ENCODE measurements around the gene FXYD3.

The FXYD3 gene

GRCh38 chr19:35136977-35137702, 21.5 kb downstream of the FXYD3 start:
- no peaks in the 10 kb centered on the region for H3K36me3 Mint-ChIP-seq
- H3K4me3 Mint-ChIP-seq: no peak overlapping the region

GRCh38 chr19:35138305-35138892, 22.8 kb downstream of the FXYD3 start, which contains the start of gene FXYD1:
TSS of gene FXYD1 (plus strand) at chr19:35138824. CDS start at chr19:35140080, 1,256 bp downstream.
- no peaks in the 10 kb centered on the region for H3K9me3 Mint-ChIP-seq
- peak within 1 kb of the TSS; percentile 59 for H3K27ac Mint-ChIP-seq
- no peaks in the 10 kb centered on the region for H3K27me3 Mint-ChIP-seq
- no peak within 1 kb of the TSS for H3K4me3 Mint-ChIP-seq
- no peaks in the 10 kb centered on the region for H3K36me3 Mint-ChIP-seq
- peaks cover 28% of the 10 kb centered on the region for H3K4me1 Mint-ChIP-seq

More at GRCh38 chr19:35136977-35137702, 21.5 kb downstream of the FXYD3 start:
- Mint-ChIP-seq H3K27ac (no peak overlapping the region), H3K9me3 (no peaks in the 10 kb centered on the region), H3K27me3 (no peaks in the 10 kb centered on the region), H3K4me1 (peaks cover 23% of the 10 kb centered on the region)

GRCh38 chr19:35140207-35140961, 24.8 kb downstream of the FXYD3 start:
- Mint-ChIP-seq H3K36me3 (no peaks in the 10 kb centered on the region), H3K27ac (no peak overlapping the region), H3K4me1 (peaks cover 40% of the 10 kb centered on the region)

DNA sequence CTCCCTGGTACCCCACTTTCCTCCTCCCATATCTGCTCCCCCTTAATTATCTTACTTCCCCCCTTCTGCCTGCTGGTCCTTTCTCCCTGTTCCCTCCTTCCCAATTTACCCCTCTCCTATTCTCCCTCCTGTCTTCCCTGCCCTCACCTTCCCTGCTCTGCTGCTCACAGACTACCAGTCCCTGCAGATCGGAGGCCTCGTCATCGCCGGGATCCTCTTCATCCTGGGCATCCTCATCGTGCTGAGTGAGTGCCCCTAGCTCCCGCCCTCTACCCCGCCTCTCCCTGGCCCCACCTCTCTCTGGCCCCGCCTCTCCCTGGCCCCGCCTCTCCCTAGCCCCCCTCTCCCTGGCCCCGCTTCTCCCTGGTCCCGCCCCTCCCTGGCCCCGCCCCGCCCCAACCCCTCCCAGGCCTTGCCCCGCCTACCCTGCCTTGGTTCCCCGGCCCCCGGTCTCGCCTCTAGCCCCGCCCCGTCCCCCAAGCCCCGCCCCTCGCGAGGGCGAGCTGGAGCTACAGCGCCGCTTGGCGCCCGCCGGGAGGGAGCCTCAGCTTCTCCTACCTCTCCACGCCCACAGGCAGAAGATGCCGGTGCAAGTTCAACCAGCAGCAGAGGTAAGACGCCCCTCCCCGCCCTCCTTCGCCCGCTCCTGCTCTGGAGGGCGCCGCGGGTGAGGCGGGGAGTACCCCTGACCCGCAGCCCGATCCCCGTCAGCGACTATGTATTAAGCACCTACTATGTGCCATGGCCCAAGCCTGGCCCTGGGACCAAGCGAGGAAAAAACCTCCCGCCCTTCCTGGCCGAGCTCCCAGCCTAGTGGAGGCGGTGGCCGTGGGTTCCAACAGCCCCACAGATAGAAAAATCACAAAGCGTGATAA, 25.6 kb downstream of the FXYD3 start:
- Mint-ChIP-seq H3K4me1 (peaks cover 40% of the 10 kb centered on the region), H3K27me3 (no peaks in the 10 kb centered on the region), H3K36me3 (no peaks in the 10 kb centered on the region), H3K4me3 (peak overlapping the region; percentile 86), H3K9me3 (no peaks in the 10 kb centered on the region), H3K27ac (peak overlapping the region; percentile 52)

More at GRCh38 chr19:35140207-35140961, 24.8 kb downstream of the FXYD3 start:
- H3K27me3 Mint-ChIP-seq: no peaks in the 10 kb centered on the region
- H3K9me3 Mint-ChIP-seq: no peaks in the 10 kb centered on the region
- no peak overlapping the region for H3K4me3 Mint-ChIP-seq

- peak overlapping the region; percentile 52 for H3K27ac Mint-ChIP-seq
- H3K4me3 Mint-ChIP-seq: peak overlapping the region; percentile 86
- no peaks in the 10 kb centered on the region for H3K9me3 Mint-ChIP-seq
- no peaks in the 10 kb centered on the region for H3K36me3 Mint-ChIP-seq
- peaks cover 38% of the 10 kb centered on the region for H3K4me1 Mint-ChIP-seq
- H3K27me3 Mint-ChIP-seq: no peaks in the 10 kb centered on the region
Measured at GRCh38 chr19:35141837-35142605, 26.4 kb downstream of the FXYD3 start.

DNA sequence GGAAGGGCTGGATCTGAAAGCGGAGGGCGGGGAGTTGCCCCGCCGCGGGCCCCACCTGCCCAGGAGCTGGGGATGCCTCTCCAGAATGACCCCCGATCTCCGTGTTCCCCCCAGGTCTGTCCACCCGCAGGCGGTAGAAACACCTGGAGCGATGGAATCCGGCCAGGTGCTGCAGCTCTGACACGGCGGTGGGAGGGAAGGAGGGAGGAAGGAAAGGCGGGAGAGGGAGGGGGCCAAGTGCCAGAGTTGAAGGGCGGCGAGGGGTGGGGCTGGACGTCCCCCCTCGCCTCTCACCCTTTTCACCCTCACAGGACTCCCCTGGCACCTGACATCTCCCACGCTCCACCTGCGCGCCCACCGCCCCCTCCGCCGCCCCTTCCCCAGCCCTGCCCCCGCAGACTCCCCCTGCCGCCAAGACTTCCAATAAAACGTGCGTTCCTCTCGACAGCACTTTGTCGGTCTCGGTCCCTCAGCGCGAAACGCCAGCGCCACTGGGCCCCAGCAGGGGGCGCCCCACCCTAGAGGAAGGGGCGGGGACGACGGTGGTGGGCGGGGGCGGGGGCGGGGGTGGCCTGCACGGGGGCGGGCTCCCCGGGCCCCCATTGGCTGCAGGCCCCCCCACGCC, 27.1 kb downstream of the FXYD3 start:
- Mint-ChIP-seq H3K36me3 (no peaks in the 10 kb centered on the region), H3K4me3 (peak overlapping the region; percentile 86), H3K4me1 (peaks cover 36% of the 10 kb centered on the region), H3K27me3 (no peaks in the 10 kb centered on the region), H3K9me3 (no peaks in the 10 kb centered on the region), H3K27ac (no peak overlapping the region)

GRCh38 chr19:35143231-35143715, 27.6 kb downstream of the FXYD3 start, which contains the start of gene FXYD7:
TSS of gene FXYD7 (plus strand) at chr19:35143255. CDS start at chr19:35143334, 79 bp downstream.
- no peaks in the 10 kb centered on the region for H3K27me3 Mint-ChIP-seq
- H3K36me3 Mint-ChIP-seq: no peaks in the 10 kb centered on the region
- peak within 1 kb of the TSS; percentile 47 for H3K27ac Mint-ChIP-seq
- H3K4me3 Mint-ChIP-seq: peak within 1 kb of the TSS; percentile 86
- H3K9me3 Mint-ChIP-seq: no peaks in the 10 kb centered on the region
- H3K4me1 Mint-ChIP-seq: peaks cover 36% of the 10 kb centered on the region

- no peaks in the 10 kb centered on the region for H3K36me3 Mint-ChIP-seq
Measured at GRCh38 chr19:35143818-35144217, 28.2 kb downstream of the FXYD3 start.

DNA sequence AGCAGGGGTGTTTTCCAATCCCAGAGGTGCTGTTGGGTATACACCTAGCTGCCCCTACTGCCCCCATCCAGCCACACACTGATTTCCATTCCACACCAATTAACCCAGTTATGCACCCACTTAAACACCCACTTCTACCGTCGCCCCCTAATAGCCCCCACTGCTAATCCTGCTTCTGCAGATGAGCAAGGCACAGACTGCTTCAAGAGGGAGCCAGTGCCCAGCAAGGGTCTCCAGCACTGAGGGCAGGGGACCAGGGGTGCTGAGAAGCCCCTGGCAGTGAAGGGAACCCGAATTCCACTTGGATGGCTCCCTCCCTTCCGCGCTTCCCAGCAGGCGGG, 28.6 kb downstream of the FXYD3 start:
- no peak overlapping the region for H3K4me3 Mint-ChIP-seq
- H3K27me3 Mint-ChIP-seq: no peaks in the 10 kb centered on the region
- H3K4me1 Mint-ChIP-seq: peaks cover 36% of the 10 kb centered on the region

More at GRCh38 chr19:35143818-35144217, 28.2 kb downstream of the FXYD3 start:
- Mint-ChIP-seq H3K9me3 (no peaks in the 10 kb centered on the region), H3K27ac (peak overlapping the region; percentile 47), H3K27me3 (no peaks in the 10 kb centered on the region), H3K4me3 (peak overlapping the region; percentile 40), H3K4me1 (peaks cover 36% of the 10 kb centered on the region)

DNA sequence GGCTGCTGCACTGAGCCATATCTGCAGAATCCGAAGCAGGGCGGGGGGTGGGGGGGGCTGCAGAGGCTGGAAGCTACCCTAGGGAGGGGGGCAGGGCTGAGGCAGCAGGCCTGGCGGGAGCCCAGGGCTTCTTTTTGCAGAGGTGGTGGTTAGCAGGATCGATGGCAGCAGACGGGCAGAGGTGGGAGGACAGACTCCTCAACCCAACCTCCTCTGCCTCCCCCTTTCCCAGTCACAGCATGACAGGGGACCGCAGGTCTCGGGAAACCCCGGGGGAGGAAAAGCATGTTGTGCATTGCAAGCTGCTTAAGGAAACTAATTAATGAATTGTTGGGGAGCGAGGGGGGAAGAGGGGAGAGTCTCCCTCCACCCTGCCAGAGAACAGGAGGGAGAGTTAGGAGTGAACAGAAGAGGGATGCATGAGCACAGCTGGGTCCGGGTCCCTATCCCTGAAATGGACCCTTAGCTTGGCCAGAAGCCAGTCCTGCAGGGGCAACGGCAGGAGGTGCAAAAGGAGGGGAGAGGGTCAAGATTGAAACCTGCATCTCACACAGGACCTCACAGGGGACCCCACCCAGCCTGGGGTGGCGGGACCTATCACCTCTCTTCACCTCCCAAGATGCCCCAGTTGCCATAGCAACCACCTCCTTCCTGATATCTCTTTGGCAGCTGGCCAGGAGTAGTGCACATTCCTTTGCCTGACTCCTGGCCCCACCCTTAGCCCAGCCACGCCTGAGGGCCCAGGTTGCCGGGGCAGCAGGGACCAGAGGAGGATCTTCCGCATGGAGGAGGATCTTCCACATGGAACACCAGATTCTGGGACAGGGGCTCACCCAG, 29.2 kb downstream of the FXYD3 start:
- H3K9me3 Mint-ChIP-seq: no peaks in the 10 kb centered on the region
- H3K36me3 Mint-ChIP-seq: no peaks in the 10 kb centered on the region
- H3K27me3 Mint-ChIP-seq: no peaks in the 10 kb centered on the region
- H3K4me1 Mint-ChIP-seq: peaks cover 36% of the 10 kb centered on the region
- no peak overlapping the region for H3K4me3 Mint-ChIP-seq
- no peak overlapping the region for H3K27ac Mint-ChIP-seq

More for the DNA sequence above, 28.6 kb downstream of the FXYD3 start:
- H3K27ac Mint-ChIP-seq: no peak overlapping the region
- H3K36me3 Mint-ChIP-seq: no peaks in the 10 kb centered on the region
- no peaks in the 10 kb centered on the region for H3K9me3 Mint-ChIP-seq

- Mint-ChIP-seq H3K36me3 (no peaks in the 10 kb centered on the region), H3K9me3 (no peaks in the 10 kb centered on the region), H3K27ac (no peak overlapping the region), H3K27me3 (no peaks in the 10 kb centered on the region), H3K4me3 (no peak overlapping the region), H3K4me1 (peaks cover 23% of the 10 kb centered on the region)
Measured at GRCh38 chr19:35146746-35147459, 31.3 kb downstream of the FXYD3 start.

DNA sequence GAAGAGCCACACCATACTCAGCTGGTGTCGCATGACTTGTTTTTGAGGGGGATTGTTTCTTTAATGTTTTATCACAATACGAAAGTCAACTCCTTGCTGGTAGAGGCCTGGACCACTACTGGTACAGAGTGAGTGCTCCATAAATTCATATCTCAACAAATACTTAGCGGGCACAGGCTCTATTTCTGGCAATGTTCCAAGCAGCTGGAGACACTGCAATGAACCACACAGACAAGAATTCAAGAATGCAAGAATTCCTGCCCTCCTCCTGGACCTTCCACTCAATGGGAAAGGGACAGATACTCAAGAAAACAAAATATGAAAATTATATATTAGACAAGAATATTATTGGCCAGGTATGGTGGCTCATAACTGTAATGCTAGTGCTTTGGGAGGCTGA, 33.8 kb downstream of the FXYD3 start:
- peaks cover 20% of the 10 kb centered on the region for H3K4me1 Mint-ChIP-seq
- H3K27ac Mint-ChIP-seq: no peak overlapping the region
- H3K36me3 Mint-ChIP-seq: no peaks in the 10 kb centered on the region
- H3K27me3 Mint-ChIP-seq: no peaks in the 10 kb centered on the region
- no peak overlapping the region for H3K4me3 Mint-ChIP-seq
- no peaks in the 10 kb centered on the region for H3K9me3 Mint-ChIP-seq

DNA sequence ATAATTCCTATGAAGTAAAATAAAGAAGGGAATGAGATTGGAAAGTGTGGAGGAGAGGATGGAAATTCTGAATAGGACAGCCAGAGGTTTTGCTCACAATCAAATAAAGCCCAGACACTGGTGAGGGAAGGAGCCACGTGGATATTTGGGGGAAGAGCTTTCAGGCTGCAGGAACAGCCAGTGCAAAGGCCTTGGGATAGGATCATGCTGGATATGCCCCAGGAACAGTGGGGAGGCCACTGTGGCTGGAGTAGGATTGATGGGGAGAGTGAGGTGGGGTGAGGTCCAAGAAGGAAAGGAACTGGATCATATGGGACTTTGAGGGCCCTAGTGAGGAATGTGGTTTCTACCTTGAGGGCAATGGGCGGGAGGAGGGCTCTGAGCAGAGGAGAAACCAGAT, 34.8 kb downstream of the FXYD3 start:
- no peaks in the 10 kb centered on the region for H3K27me3 Mint-ChIP-seq
- H3K4me1 Mint-ChIP-seq: peaks cover 12% of the 10 kb centered on the region
- H3K9me3 Mint-ChIP-seq: no peaks in the 10 kb centered on the region
- no peak overlapping the region for H3K4me3 Mint-ChIP-seq
- H3K36me3 Mint-ChIP-seq: peaks cover 2% of the 10 kb centered on the region
- no peak overlapping the region for H3K27ac Mint-ChIP-seq
